HepG2 (cell line): ENCODE data around the gene ARHGDIA. TPM values are rescaled to one million over a fixed set of nuclear protein-coding genes. Genes with fewer than 3 reads are reported as not detected.

Experiments
- CREB3 ChIP-seq: sonication (generic); formaldehyde crosslinking; IDR thresholded peaks from 2 replicates; pipeline ENCODE4 v1.5.0; 2020; ENCODE audit warnings: missing genetic modification reagents
- DPF2 ChIP-seq: sonication (generic); formaldehyde crosslinking; IDR thresholded peaks from 2 replicates; pipeline ENCODE4 v1.4.0; 2020; ENCODE audit warnings: mild to moderate bottlenecking, low read depth, missing genetic modification reagents, borderline replicate concordance
- FOSL1 ChIP-seq: sonication (generic); formaldehyde crosslinking; IDR thresholded peaks from 2 replicates; pipeline ENCODE4 v1.9.0; 2021; ENCODE audit warnings: missing genetic modification reagents, borderline replicate concordance
- KDM5A ChIP-seq: fragments of 200-600 bp; sonication (generic); IDR thresholded peaks from 2 replicates; pipeline ENCODE4 v1.7.0; 2018; ENCODE audit warnings: antibody characterized with exemption, mild to moderate bottlenecking, low read length, borderline replicate concordance
- MEF2D ChIP-seq: sonication (generic); formaldehyde crosslinking; IDR thresholded peaks from 2 replicates; pipeline ENCODE4 v1.5.1; 2020; ENCODE audit warnings: mild to moderate bottlenecking, missing genetic modification reagents
- MTA1 ChIP-seq: sonication (generic); formaldehyde crosslinking; IDR thresholded peaks from 2 replicates; pipeline ENCODE4 v1.4.0; 2020; ENCODE audit warnings: missing genetic modification reagents, mild to moderate bottlenecking, borderline replicate concordance
- NFATC3 ChIP-seq: sonication (generic); formaldehyde crosslinking; IDR thresholded peaks from 2 replicates; pipeline ENCODE4 v1.5.1; 2020; ENCODE audit warnings: mild to moderate bottlenecking, missing genetic modification reagents
- NRL ChIP-seq: sonication (generic); formaldehyde crosslinking; IDR thresholded peaks from 2 replicates; pipeline ENCODE4 v1.5.0; 2020; ENCODE audit warnings: missing genetic modification reagents, mild to moderate bottlenecking, moderate library complexity, borderline replicate concordance
- RBFOX2 ChIP-seq: fragments of 200-400 bp; formaldehyde crosslinking; IDR thresholded peaks from 2 replicates; pipeline ENCODE4 v1.6.1; 2017; ENCODE audit warnings: low read depth, mild to moderate bottlenecking, low read length
- SMYD3 ChIP-seq: sonication (generic); formaldehyde crosslinking; IDR thresholded peaks from 2 replicates; pipeline ENCODE4 v1.8.1; 2023; ENCODE audit warnings: mild to moderate bottlenecking, missing genetic modification reagents
- SNAPC2 ChIP-seq: sonication (generic); formaldehyde crosslinking; IDR thresholded peaks from 2 replicates; pipeline ENCODE4 v1.8.1; 2022; ENCODE audit warnings: mild to moderate bottlenecking, missing genetic modification reagents
- XBP1 ChIP-seq: sonication (generic); formaldehyde crosslinking; IDR thresholded peaks from 2 replicates; pipeline ENCODE4 v1.5.0; 2020; ENCODE audit warnings: missing genetic modification reagents
- ZNF296 ChIP-seq: sonication (generic); formaldehyde crosslinking; conservative IDR thresholded peaks from 2 replicates; pipeline ENCODE4 v1.5.0; 2020; ENCODE audit warnings: mild to moderate bottlenecking, missing genetic modification reagents
- ZNF431 ChIP-seq: sonication (generic); formaldehyde crosslinking; IDR thresholded peaks from 2 replicates; pipeline ENCODE4 v1.9.0; 2022; ENCODE audit warnings: missing genetic modification reagents, low read depth, mild to moderate bottlenecking, borderline replicate concordance
- ZSCAN12 ChIP-seq: sonication (generic); formaldehyde crosslinking; IDR thresholded peaks from 2 replicates; pipeline ENCODE4 v1.9.0; 2021; ENCODE audit warnings: mild to moderate bottlenecking, missing genetic modification reagents
- ZSCAN9 ChIP-seq: IDR thresholded peaks from 2 replicates; pipeline ENCODE4 v1.6.1; 2016; ENCODE audit warnings: borderline replicate concordance
- polyA plus RNA-seq, 8 experiments: library from polyadenylated mRNA; depleted of rRNA in 3 of 8; stranded (reverse) in 7 of 8; unstranded in 1 of 8; fragments of >200 nt; fragmentation: Illumina TruSeq in 4 of 8; extraction: Trizol in 4 of 8; gene quantifications; 2 replicates each; pipeline versions ENCODE4 v1.2.1 to v1.2.3, GENCODE V29; 2011 to 2016; ENCODE audit warnings: low read depth in 4 of 8, missing spikeins in 1 of 8, mixed read lengths in 1 of 8; ENCODE audit not compliant: insufficient read depth in 1 of 8
- total RNA-seq, 5 experiments: library from RNA; depleted of rRNA; stranded (reverse); fragments of >200 nt; fragmentation: Illumina TruSeq; extraction: Trizol; gene quantifications; 2 replicates each; pipeline ENCODE4 v1.2.3, GENCODE V29; 2016; ENCODE audit warnings: low read depth in 1 of 5
- TF ChIP-seq, protein P1 (sequence below): sonication (generic); formaldehyde crosslinking; IDR thresholded peaks from 2 replicates; pipeline ENCODE4 v1.4.0; 2020; ENCODE audit warnings: mild to moderate bottlenecking, missing genetic modification reagents, borderline replicate concordance
- TF ChIP-seq, protein P2 (sequence below): sonication (generic); formaldehyde crosslinking; IDR thresholded peaks from 2 replicates; pipeline ENCODE4 v1.4.0; 2020; ENCODE audit warnings: mild to moderate bottlenecking, missing genetic modification reagents
- TF ChIP-seq, protein P3 (sequence below): sonication (generic); formaldehyde crosslinking; IDR thresholded peaks from 2 replicates; pipeline ENCODE4 v1.5.1; 2020; ENCODE audit warnings: missing genetic modification reagents, mild to moderate bottlenecking, borderline replicate concordance

The ARHGDIA gene
- total and polyA plus RNA-seq, 2 of the 13 experiments (the other 11 are each of a cell fraction or from before 2014, with no cell fraction given), result 40.0 to 64.0 TPM

DNA sequence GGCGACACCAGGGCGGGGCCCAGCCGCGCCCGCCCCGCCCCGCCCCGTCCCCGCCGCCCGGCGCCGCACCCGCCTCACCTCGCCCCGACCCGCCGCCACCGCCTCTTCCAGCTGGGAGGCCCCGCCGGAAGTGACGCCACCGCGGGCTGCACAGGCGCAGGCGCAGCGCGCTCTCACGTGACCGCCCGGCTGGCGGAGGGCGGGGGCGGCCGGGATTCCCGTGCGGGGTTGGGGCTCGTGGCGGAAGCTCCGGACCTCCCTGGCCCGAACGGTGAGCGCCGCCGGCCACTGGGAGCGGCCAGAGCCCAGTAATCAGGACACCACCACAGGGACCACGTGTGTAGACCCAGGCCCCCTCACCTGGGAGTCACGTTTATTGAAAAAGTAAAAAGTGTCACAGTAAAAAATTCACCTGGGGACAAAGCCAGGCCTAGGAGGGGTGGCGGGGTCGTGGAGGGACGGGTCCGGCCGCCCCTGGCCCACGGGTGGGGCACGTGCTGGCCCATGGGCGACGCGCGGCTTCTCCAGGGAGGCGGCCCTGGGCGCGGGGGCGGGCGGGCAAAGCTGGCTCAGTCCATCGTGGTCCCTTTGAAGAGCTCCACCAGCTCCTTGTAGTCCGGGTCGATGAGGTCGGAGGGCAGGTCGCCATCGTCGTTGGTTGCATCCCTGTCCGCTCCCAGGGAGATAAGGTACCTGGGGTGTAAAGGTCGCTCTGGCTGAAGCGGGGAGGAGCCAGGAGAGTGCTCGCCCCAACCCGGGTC is 37.8 kb downstream of the ARHGDIA start, which contains the start of gene MCRIP1 (continued):
- TF ChIP-seq, protein P1, sequence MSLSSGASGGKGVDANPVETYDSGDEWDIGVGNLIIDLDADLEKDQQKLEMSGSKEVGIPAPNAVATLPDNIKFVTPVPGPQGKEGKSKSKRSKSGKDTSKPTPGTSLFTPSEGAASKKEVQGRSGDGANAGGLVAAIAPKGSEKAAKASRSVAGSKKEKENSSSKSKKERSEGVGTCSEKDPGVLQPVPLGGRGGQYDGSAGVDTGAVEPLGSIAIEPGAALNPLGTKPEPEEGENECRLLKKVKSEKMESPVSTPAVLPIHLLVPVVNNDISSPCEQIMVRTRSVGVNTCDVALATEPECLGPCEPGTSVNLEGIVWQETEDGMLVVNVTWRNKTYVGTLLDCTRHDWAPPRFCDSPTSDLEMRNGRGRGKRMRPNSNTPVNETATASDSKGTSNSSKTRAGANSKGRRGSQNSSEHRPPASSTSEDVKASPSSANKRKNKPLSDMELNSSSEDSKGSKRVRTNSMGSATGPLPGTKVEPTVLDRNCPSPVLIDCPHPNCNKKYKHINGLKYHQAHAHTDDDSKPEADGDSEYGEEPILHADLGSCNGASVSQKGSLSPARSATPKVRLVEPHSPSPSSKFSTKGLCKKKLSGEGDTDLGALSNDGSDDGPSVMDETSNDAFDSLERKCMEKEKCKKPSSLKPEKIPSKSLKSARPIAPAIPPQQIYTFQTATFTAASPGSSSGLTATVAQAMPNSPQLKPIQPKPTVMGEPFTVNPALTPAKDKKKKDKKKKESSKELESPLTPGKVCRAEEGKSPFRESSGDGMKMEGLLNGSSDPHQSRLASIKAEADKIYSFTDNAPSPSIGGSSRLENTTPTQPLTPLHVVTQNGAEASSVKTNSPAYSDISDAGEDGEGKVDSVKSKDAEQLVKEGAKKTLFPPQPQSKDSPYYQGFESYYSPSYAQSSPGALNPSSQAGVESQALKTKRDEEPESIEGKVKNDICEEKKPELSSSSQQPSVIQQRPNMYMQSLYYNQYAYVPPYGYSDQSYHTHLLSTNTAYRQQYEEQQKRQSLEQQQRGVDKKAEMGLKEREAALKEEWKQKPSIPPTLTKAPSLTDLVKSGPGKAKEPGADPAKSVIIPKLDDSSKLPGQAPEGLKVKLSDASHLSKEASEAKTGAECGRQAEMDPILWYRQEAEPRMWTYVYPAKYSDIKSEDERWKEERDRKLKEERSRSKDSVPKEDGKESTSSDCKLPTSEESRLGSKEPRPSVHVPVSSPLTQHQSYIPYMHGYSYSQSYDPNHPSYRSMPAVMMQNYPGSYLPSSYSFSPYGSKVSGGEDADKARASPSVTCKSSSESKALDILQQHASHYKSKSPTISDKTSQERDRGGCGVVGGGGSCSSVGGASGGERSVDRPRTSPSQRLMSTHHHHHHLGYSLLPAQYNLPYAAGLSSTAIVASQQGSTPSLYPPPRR, result peak; percentile 85
- peak; percentile 36; the same call in 1 of the 2 replicates for TF ChIP-seq MEF2D (CRISPR knock-in tag)
- TF ChIP-seq SMYD3 (CRISPR knock-in tag), result peak; percentile 79
- TF ChIP-seq KDM5A, result no peak; the same call in 1 of the 2 replicates
- peak; percentile 74 for TF ChIP-seq XBP1 (CRISPR knock-in tag)
- TF ChIP-seq ZNF296 (CRISPR knock-in tag), result peak; percentile 75
- TF ChIP-seq, protein P2, sequence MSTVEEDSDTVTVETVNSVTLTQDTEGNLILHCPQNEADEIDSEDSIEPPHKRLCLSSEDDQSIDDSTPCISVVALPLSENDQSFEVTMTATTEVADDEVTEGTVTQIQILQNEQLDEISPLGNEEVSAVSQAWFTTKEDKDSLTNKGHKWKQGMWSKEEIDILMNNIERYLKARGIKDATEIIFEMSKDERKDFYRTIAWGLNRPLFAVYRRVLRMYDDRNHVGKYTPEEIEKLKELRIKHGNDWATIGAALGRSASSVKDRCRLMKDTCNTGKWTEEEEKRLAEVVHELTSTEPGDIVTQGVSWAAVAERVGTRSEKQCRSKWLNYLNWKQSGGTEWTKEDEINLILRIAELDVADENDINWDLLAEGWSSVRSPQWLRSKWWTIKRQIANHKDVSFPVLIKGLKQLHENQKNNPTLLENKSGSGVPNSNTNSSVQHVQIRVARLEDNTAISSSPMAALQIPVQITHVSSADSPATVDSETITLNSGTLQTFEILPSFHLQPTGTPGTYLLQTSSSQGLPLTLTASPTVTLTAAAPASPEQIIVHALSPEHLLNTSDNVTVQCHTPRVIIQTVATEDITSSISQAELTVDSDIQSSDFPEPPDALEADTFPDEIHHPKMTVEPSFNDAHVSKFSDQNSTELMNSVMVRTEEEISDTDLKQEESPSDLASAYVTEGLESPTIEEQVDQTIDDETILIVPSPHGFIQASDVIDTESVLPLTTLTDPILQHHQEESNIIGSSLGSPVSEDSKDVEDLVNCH (CRISPR knock-in tag), result 0 out of 2 replicates have a peak, but pooled peaks have one; percentile 71
- TF ChIP-seq ZSCAN12 (CRISPR knock-in tag), result peak; percentile 92; the same call in 1 of the 2 replicates
- TF ChIP-seq ZSCAN9 (CRISPR knock-in tag), result peak; percentile 42
- 0 out of 2 replicates have a peak, but pooled peaks have one; percentile 26 for TF ChIP-seq FOSL1 (CRISPR knock-in tag)
- TF ChIP-seq, protein P3, sequence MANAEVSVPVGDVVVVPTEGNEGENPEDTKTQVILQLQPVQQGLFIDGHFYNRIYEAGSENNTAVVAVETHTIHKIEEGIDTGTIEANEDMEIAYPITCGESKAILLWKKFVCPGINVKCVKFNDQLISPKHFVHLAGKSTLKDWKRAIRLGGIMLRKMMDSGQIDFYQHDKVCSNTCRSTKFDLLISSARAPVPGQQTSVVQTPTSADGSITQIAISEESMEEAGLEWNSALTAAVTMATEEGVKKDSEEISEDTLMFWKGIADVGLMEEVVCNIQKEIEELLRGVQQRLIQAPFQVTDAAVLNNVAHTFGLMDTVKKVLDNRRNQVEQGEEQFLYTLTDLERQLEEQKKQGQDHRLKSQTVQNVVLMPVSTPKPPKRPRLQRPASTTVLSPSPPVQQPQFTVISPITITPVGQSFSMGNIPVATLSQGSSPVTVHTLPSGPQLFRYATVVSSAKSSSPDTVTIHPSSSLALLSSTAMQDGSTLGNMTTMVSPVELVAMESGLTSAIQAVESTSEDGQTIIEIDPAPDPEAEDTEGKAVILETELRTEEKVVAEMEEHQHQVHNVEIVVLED (CRISPR knock-in tag), result peak; percentile 76
- peak; percentile 88 for TF ChIP-seq SNAPC2 (CRISPR knock-in tag)
- peak; percentile 97 for TF ChIP-seq RBFOX2
- TF ChIP-seq NFATC3 (CRISPR knock-in tag), result no peak
- TF ChIP-seq DPF2 (CRISPR knock-in tag), result peak; percentile 83
- peak; percentile 98 for TF ChIP-seq CREB3
- TF ChIP-seq NRL (CRISPR knock-in tag), result peak; percentile 80
- peak; percentile 98; the same call in 1 of the 2 replicates for TF ChIP-seq MTA1 (CRISPR knock-in tag)
- TF ChIP-seq ZNF431, result peak; percentile 71; the same call in 1 of the 2 replicates
